Fibroblast of the aortic adventitia (primary cell): ENCODE data around the gene ACY1. TPM values are rescaled to one million over a fixed set of nuclear protein-coding genes. Genes with fewer than 3 reads are reported as not detected.

ENCODE experiments used
- DNase-seq: peaks from one replicate; pipeline ENCODE4 v3.0.0-alpha.2; 2010; ENCODE audit warnings: low read depth
- H3K4me3 ChIP-seq: 2 replicates; pipeline ENCODE4 v1.5.1; 2011; ENCODE audit warnings: low read depth, mild to moderate bottlenecking, control low read depth, low read length, moderate library complexity
- total RNA-seq: library from RNA; depleted of rRNA; stranded (reverse); fragments of >200 nt; gene quantifications from 2 replicates; pipeline ENCODE4 v1.2.3, GENCODE V29; 2012; ENCODE audit warnings: low replicate concordance
- TF ChIP-seq, protein P1 (sequence below): IDR thresholded peaks from 2 replicates; pipeline ENCODE4 v1.5.1; 2011; ENCODE audit warnings: mild to moderate bottlenecking, low read length, control low read depth, inconsistent platforms; ENCODE audit not compliant: insufficient read depth

Gene ACY1
- total RNA-seq, 1 donor, result 26.7 TPM

DNA sequence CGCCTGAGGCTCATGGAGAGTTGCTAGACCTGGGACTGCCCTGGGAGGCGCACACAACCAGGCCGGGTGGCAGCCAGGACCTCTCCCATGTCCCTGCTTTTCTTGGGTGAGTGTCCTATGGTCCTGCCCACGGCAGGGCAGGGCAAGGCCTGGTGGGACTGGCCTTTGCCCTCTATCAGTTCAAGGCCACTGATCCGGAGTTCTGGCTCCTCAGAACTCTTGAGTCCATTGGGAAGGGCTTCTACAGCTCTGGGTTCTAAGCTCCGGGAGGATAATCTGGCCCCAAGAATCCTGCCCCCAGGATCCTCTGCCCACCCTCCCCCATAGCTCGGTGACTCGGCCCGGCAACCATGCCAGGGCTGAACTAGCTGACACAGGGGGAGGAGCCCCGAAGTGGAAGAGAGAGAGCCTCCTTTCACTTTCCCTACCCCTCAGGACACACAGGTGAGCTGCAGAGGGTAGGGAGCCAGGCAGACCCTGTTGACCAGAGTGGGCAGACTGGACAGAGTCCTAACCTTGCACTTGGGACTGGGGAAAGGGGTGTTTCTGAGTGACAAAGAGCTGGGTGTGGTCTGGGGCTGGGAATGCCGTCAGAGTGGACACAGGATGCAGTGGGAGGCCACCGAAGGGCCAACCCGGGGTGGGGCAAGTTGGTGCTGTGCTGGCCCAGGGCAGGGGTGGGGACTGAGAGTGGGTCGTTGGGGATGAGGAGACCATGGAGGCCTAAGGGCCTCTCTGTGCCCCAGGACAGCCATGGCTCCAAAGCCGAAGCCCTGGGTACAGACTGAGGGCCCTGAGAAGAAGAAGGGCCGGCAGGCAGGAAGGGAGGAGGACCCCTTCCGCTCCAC is 40.5 kb upstream of the ACY1 start:
- TF ChIP-seq, protein P1, sequence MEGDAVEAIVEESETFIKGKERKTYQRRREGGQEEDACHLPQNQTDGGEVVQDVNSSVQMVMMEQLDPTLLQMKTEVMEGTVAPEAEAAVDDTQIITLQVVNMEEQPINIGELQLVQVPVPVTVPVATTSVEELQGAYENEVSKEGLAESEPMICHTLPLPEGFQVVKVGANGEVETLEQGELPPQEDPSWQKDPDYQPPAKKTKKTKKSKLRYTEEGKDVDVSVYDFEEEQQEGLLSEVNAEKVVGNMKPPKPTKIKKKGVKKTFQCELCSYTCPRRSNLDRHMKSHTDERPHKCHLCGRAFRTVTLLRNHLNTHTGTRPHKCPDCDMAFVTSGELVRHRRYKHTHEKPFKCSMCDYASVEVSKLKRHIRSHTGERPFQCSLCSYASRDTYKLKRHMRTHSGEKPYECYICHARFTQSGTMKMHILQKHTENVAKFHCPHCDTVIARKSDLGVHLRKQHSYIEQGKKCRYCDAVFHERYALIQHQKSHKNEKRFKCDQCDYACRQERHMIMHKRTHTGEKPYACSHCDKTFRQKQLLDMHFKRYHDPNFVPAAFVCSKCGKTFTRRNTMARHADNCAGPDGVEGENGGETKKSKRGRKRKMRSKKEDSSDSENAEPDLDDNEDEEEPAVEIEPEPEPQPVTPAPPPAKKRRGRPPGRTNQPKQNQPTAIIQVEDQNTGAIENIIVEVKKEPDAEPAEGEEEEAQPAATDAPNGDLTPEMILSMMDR, result no peak
- DNase-seq, result peak; percentile 59
- peak overlapping the region; percentile 69 for H3K4me3 ChIP-seq

DNA sequence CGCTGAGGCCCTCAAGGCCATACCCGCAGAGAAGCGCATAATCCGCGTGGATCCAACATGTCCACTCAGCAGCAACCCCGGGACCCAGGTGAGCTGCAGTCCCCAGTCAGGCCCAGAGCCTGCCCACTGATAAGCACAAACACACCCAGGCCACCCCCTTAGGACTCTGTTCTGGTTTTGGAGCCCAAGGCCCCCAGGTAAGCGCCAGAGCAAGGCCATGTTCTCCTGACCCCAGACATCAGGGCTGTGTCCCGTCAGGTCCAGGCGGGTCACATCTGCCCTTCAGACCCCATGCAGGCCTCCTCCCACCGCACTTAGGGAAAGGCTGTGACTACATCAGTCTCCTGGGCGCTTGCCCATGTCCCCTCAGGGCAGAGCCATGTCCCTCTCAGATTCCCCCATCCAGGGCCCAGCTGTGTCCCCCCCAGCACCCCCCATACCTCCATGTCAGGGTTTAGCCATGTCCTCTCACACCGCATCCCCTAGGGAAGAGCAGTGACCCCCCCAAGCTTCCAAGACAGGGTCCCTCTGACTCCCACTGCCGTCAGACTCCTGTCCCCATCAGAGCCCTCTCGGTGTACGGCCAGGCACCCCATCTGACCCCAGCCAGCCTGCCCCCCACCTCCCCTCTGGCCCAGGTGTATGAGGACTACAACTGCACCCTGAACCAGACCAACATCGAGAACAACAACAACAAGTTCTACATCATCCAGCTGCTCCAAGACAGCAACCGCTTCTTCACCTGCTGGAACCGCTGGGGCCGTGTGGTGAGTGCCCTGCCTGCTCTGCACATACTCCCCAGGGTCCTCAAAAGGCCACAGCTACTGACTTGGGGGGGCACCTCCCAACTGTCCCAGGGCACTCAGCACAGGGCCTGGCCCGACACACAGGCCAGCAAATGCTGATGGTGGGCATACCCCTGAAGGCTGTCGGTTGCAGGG is 39.6 kb upstream of the ACY1 start:
- H3K4me3 ChIP-seq, result no peak overlapping the region
- TF ChIP-seq, protein P1, result no peak
- DNase-seq, result no peak

DNA sequence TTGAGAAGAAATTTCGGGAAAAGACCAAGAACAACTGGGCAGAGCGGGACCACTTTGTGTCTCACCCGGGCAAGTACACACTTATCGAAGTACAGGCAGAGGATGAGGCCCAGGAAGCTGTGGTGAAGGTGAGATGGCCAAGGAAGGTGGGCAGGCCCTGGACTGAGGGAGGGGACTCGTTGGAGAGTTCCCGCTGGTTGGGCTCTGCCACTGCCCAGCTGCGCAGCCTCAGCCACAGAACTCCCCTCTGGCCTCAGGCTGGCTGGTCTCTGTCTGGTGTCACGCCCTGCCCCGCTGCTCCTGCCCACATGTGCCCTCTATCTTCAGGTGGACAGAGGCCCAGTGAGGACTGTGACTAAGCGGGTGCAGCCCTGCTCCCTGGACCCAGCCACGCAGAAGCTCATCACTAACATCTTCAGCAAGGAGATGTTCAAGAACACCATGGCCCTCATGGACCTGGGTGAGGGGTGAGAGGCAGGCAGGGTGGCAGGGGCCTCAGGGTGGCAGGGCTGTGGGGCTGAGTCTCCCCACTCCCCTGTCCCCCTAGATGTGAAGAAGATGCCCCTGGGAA is 38.8 kb upstream of the ACY1 start:
- no peak for DNase-seq
- no peak overlapping the region for H3K4me3 ChIP-seq
- TF ChIP-seq, protein P1, result no peak

DNA sequence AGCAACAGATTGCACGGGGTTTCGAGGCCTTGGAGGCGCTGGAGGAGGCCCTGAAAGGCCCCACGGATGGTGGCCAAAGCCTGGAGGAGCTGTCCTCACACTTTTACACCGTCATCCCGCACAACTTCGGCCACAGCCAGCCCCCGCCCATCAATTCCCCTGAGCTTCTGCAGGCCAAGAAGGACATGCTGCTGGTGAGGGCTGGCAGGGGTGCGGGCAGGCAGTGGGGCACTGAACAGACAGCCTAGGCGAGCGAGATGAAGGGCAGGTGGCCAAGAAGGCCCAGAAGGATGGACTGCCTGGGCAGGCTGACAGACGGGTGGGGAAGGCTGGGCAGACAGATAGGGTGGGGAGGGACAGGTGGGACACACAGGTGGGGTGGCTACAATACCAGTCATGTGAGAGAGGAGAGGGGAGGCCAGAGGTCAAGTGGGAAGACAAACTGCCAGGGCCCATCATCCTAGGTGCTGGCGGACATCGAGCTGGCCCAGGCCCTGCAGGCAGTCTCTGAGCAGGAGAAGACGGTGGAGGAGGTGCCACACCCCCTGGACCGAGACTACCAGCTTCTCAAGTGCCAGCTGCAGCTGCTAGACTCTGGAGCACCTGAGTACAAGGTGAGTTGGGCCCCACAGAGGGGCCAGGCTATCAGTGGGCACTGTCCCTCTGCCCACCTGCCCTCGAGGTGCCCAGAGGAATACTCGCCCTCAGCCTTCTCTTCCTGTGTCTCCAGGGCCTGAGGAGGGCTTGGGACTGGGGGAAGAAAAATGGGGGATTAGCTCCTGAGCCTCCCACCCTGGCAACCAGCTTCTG is 38.1 kb upstream of the ACY1 start:
- TF ChIP-seq, protein P1, result no peak
- DNase-seq, result no peak
- H3K4me3 ChIP-seq, result no peak overlapping the region

DNA sequence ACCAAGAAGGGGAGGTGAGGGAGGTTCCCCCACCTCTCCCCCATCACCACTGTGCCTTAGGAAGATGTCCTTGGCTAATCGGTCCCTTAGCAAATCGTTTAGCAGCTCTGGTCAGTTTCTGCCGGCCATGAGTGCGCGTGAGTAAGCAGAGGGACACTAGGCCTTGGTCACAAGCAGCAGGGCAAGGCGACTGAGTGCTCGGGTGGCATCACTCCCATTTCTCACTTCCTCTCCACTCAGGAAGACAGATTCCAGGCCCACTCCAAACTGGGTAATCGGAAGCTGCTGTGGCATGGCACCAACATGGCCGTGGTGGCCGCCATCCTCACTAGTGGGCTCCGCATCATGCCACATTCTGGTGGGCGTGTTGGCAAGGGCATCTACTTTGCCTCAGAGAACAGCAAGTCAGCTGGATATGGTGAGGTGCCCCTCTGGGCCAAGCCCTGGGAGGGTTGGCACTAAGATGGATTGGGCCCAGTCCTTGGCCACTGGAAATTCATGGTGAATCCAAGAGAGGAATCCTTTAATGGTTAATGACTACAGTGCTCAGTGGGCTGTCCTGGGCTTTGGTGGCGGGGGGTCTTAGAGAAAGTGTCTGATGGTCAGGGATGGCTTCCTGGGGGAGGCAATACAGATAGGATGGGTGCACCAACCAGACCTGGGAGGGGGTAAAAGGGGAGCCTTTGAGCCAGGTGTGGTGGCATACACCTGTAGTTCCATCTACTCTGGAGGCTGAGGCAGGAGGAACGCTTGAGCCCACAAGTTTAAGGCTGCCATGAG is 37.2 kb upstream of the ACY1 start:
- no peak for DNase-seq
- TF ChIP-seq, protein P1, result no peak
- no peak overlapping the region for H3K4me3 ChIP-seq
